Lower lobe of right lung (tissue), 2 donors: Measurements from ENCODE around the gene CACNA1C. TPM values are rescaled to one million over a fixed set of nuclear protein-coding genes. Genes with fewer than 3 reads are reported as not detected.

ENCODE experiments used
- ATAC-seq, 2 donors: fragments of 200-7000 bp; cut with Tn5 transposase; one replicate each; pipeline ENCODE4 v1.9.1; 2020 to 2022; ENCODE audit warnings: mild to moderate bottlenecking in 2 of 2, moderate library complexity in 2 of 2
- DNase-seq: peaks from one replicate; pipeline ENCODE4 v3.0.0-alpha.2; 2020
- H3K27ac ChIP-seq: fragments of 200-600 bp; one replicate; pipeline ENCODE4 v1.8.0; 2022
- H3K27me3 ChIP-seq: fragments of 200-600 bp; one replicate; pipeline ENCODE4 v1.8.0; 2022; ENCODE audit warnings: low read depth
- H3K36me3 ChIP-seq: fragments of 200-600 bp; one replicate; pipeline ENCODE4 v1.8.0; 2022; ENCODE audit warnings: mild to moderate bottlenecking
- H3K4me1 ChIP-seq: fragments of 200-600 bp; one replicate; pipeline ENCODE4 v1.8.0; 2022
- H3K4me3 ChIP-seq: fragments of 200-600 bp; one replicate; pipeline ENCODE4 v1.8.0; 2022; ENCODE audit warnings: mild to moderate bottlenecking
- H3K9me3 ChIP-seq: fragments of 200-600 bp; one replicate; pipeline ENCODE4 v1.8.0; 2022
- CTCF ChIP-seq: fragments of 200-600 bp; IDR thresholded peaks from one replicate; pipeline ENCODE4 v1.8.0; 2022; ENCODE audit warnings: antibody characterized with exemption, mild to moderate bottlenecking
- intact Hi-C: fragments of 100-400 bp; cut with DNase I; formaldehyde crosslinking; loops from one replicate; pipeline ENCODE4 v1.11.0; 2022
- total RNA-seq: library from RNA; stranded (reverse); fragmentation: NEBNext Ultra II Directional; extraction: Animal tissue kit (Norgen Biotek cat#: 25700); gene quantifications from one replicate; pipeline ENCODE4 v1.2.1, GENCODE V29; 2021
- donor health status: DM: no; HTN: yes; CAD: no; lungs with severe emphysema.

CACNA1C gene
- total RNA-seq, 1 donor from 2014 or later = 8.4 TPM

DNA sequence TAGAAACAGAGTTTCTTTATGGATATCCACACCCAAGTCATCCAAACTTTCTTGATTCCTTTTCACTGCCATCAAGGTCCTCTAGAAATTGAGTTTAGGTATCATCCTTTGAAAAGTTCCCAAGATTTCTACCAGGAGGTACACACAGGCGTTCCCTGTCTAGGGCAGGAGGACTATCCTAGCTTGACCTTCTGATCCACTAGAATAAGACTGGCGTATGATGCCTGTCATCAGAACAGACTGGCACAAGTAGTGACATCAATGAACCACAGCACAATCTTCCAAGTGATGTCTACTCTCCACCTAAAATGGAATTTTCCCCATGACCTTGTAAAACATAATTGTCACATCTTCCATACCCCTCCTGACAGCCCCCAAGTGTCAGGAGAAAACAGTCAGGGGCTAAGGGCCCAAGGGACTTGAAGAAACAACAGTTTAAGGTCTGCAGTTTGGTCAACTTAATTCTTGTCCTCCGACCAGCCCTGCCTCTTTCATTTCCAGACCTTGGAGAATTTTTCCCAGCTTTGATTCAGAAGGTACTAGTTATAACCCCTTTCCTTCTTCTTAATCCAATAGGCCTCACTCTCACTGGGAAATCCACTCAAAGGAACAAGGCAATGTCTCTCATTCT lies 641.3 kb downstream of the CACNA1C start:
- no peaks in the 10 kb centered on the region for H3K9me3 ChIP-seq
- no peak overlapping the region for H3K27ac ChIP-seq
- intact Hi-C loops = no loop called here
- DNase-seq (no peak), ATAC-seq (no peak)
- H3K36me3 ChIP-seq = no peaks in the 10 kb centered on the region
- H3K4me3 ChIP-seq = no peak overlapping the region
- TF ChIP-seq CTCF = no peak
- H3K27me3 ChIP-seq = peaks cover 26% of the 10 kb centered on the region
- H3K4me1 ChIP-seq = peaks cover 4% of the 10 kb centered on the region

DNA sequence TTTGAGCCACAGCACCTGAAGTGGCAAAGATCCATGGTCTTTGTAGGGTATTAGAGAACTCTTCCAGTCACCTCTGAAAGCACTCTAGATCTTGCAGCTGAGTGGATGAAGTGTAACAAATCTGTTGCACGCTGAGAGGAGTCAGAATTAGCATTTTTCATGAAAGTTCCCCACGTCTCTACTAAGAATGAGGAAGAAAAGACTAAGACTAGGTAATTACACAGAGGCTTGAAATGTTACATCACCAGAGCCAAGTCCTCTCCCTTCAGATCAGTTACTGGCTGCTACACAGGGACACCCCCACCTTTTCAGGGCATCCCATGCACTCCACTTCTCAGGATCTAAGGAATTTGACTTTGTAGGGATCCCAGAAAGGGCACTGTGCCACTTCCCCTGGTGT lies 643.3 kb downstream of the CACNA1C start:
- Histone ChIP-seq H3K4me1 (no peaks in the 10 kb centered on the region), H3K9me3 (no peaks in the 10 kb centered on the region), H3K36me3 (no peaks in the 10 kb centered on the region), H3K27ac (no peak overlapping the region), H3K4me3 (no peak overlapping the region), H3K27me3 (peaks cover 15% of the 10 kb centered on the region)
- DNase-seq = no peak
- ATAC-seq = no peak
- no peak for TF ChIP-seq CTCF
- intact Hi-C loops = no loop called here

DNA sequence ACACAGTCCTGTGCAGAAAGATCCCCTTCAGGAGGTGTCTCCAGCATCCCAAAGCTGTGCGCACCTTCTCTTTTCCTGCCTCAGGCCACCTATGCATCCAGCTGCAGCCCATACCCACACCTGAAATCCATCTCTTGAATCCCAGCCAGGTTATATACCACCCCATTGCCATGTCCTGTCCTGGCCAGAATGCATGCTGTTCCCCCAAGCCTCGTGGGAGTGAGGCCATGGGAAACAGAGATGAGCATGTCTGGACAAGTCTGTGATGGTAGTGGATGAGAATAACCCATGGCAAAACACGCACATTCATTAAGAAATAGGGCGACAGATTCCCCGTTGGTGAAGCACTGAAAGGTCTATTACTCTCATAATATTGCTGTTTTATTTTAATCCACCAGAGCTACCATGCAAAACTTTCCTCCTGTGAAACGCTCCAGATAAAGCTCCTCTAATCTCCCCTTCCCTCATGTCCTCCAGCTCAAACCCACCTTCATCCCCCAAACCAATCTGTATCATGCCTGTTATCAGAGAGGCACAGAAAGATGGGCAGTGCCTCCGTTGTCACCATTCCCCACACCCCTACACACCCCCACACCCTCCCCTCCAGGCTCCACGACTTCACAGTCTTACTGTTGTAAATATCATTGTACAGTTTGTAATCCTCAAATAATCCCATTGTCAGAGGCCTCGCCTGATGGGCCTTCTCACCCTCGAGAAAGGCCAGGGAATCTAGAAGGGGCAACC lies 644.4 kb downstream of the CACNA1C start:
- DNase-seq (no peak), ATAC-seq (no peak)
- H3K9me3 ChIP-seq = no peaks in the 10 kb centered on the region
- TF ChIP-seq CTCF = no peak
- no peak overlapping the region for H3K4me3 ChIP-seq
- peaks cover 4% of the 10 kb centered on the region for H3K27me3 ChIP-seq
- H3K4me1 ChIP-seq = no peaks in the 10 kb centered on the region
- intact Hi-C loops = no loop called here
- no peak overlapping the region for H3K27ac ChIP-seq
- no peaks in the 10 kb centered on the region for H3K36me3 ChIP-seq

DNA sequence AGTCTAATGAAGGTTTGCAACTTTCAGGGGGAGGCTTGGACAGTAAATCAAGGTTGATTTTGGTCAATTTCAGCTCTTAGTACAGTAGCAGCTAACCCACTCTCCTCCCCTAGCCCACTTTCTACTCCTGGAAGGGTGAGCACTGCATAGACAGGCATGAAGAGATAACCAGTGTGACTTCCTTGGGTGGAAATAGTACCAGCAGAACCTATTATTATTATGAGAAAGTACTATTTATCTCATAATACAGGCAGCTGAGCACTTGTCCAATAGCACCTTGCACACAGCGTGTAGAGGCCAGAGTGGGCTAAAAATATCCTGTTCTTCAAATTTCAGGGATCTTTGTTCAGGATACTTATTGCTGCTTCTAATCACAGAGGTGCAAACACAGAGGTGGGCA lies 645.8 kb downstream of the CACNA1C start:
- H3K36me3 ChIP-seq = no peaks in the 10 kb centered on the region
- DNase-seq (no peak), ATAC-seq (no peak)
- no peaks in the 10 kb centered on the region for H3K27me3 ChIP-seq
- H3K4me3 ChIP-seq = no peak overlapping the region
- H3K27ac ChIP-seq = no peak overlapping the region
- TF ChIP-seq CTCF = no peak
- H3K9me3 ChIP-seq = no peaks in the 10 kb centered on the region
- intact Hi-C loops = no loop called here
- no peaks in the 10 kb centered on the region for H3K4me1 ChIP-seq

DNA sequence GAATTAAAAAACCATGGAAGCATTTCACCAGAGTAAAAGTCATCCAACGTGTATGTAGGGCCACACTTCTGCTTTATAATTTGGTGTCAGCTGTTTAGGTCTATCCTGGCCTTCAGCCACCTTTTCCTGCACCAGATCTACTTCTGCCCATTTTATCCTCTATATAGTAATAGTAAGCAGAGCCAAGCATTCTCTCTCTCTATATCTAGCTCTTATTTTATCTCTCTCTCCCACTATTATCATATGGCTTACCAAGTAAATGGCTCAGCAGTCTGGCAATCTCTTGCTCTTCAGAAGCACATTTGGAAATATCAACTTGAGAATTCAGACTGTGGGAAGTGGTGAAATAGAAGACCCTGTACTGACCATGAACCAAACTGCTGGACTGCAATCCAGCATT lies 657.9 kb downstream of the CACNA1C start:
- no peak for ATAC-seq
- Histone ChIP-seq H3K27me3 (no peaks in the 10 kb centered on the region), H3K4me3 (no peak overlapping the region), H3K9me3 (peaks cover 19% of the 10 kb centered on the region), H3K4me1 (no peaks in the 10 kb centered on the region), H3K27ac (no peak overlapping the region), H3K36me3 (no peaks in the 10 kb centered on the region)
- intact Hi-C loops = no loop called here
- TF ChIP-seq CTCF = no peak
- DNase-seq = no peak
